HFF-Myc (cell line): Measurements from ENCODE around the gene KCNS1.

Experiments
- DNase-seq: peaks from one replicate; pipeline ENCODE4 v3.0.0-alpha.2; 2011; ENCODE audit warnings: low read depth; ENCODE audit errors: extremely low read depth
- H3K4me3 ChIP-seq: replicated peaks from 2 replicates; pipeline ENCODE4 v1.5.1; 2011; ENCODE audit warnings: low read depth, mild to moderate bottlenecking, control low read depth, low read length
- TF ChIP-seq, protein P1 (sequence below): IDR thresholded peaks from 2 replicates; pipeline ENCODE4 v1.5.1; 2012; ENCODE audit warnings: mild to moderate bottlenecking, low read depth, low read length, control low read depth; ENCODE audit errors: missing control alignments

The KCNS1 gene

DNA sequence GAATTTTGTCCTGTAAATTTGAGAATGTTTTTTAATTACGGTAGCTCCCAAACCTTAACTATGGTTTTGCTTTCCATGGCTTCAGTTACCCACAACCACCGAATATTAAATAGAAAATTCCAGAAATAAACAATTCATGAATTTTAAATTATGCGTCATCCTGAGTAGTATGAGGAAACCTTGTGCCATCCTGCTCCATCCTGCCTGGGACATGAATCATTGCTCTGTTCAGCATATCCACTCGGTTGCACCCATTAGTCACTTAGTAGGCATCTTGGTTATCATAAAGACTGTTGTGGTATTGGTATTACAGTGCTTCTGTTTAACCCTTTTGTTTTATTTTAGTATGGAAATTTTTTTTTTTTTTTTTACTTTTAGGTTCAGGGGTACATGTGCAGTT lies 39.7 kb downstream of the KCNS1 start:
- DNase-seq = no peak
- TF ChIP-seq, protein P1, sequence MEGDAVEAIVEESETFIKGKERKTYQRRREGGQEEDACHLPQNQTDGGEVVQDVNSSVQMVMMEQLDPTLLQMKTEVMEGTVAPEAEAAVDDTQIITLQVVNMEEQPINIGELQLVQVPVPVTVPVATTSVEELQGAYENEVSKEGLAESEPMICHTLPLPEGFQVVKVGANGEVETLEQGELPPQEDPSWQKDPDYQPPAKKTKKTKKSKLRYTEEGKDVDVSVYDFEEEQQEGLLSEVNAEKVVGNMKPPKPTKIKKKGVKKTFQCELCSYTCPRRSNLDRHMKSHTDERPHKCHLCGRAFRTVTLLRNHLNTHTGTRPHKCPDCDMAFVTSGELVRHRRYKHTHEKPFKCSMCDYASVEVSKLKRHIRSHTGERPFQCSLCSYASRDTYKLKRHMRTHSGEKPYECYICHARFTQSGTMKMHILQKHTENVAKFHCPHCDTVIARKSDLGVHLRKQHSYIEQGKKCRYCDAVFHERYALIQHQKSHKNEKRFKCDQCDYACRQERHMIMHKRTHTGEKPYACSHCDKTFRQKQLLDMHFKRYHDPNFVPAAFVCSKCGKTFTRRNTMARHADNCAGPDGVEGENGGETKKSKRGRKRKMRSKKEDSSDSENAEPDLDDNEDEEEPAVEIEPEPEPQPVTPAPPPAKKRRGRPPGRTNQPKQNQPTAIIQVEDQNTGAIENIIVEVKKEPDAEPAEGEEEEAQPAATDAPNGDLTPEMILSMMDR = no peak
- H3K4me3 ChIP-seq = no peak overlapping the region

DNA sequence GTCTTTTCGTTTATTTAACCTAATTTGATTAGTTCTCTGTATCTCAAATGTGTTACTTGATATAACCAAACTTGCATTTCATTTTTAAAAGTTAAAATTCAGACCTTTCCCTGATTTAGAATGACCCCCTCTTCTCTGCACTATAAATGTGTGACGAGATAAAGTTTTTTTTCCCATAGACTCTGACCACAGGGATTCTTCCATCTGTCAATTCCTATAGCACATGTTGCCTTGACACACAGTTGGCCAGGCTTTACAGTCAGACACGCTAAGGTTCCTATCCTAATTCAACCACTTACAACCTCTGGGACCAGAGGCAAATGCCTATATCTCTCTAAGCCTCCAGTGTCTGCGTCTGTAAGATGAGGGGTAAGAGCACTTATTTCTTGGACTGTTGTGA lies 40.6 kb downstream of the KCNS1 start:
- H3K4me3 ChIP-seq = no peak overlapping the region
- TF ChIP-seq, protein P1 = no peak
- no peak for DNase-seq

DNA sequence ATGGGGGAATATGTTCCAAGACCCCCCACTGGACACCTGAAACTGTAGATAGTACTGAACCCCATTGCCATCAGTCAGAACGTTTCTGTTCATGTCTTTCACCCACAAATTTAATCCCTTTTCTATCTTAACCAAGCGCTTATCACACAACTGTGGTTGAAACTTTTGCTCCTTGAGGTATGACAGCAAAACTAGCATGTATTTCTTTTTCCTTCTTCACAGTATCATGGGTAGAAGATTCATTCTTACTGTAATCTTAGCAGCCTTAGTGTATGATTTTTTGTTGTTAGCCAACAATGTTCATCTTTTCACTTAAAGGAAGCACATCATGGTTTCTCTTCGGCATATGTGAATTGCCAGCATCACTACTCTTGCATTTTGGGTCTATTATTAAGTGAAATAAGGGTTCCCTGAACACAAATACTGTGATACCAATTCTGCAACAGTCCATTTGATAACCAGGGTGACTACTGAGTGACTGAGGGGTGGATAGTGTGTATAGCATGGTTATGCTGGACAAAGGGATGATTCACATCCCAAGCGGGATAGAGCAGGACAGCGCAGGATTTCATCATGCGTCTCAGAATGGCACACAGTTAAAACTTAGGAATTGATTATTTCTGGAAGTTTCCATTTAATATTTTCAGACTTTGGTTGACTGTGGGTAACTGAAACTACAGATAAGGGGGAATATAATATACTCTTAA lies 41.8 kb downstream of the KCNS1 start:
- no peak overlapping the region for H3K4me3 ChIP-seq
- TF ChIP-seq, protein P1 = no peak
- no peak for DNase-seq

DNA sequence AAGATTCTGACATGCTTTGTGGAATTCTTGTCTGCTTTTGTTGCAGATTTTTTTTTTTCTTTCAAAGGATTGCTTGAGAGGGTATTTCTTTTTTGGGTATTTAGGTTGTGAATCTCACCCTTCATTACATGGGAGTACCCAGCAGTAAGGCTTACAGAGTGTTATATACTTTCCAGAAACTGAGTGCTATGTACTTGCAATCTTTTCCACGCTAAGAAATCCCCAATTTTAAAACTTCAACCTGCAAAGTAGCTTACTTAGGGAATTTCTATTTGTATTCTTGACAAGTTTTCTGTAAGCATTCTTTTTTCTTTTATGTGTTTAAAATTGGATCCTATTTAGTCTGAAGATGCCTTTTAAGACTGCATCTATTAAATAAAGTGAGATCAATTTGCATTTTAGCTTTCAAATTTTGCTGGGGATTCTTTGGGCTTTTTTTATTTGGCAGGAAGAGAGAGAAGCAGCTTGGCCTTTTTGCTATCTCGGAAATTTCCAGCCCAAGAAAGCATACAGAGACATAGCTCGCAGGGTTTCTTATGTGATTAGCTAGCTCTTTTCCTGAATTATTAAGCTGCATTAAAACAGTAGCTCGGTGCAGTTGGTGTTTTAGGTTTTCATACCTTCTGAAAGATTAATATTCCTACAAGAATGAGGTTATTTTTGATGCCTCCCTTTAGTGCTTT lies 42.6 kb downstream of the KCNS1 start:
- DNase-seq = no peak
- no peak overlapping the region for H3K4me3 ChIP-seq
- TF ChIP-seq, protein P1 = no peak

DNA sequence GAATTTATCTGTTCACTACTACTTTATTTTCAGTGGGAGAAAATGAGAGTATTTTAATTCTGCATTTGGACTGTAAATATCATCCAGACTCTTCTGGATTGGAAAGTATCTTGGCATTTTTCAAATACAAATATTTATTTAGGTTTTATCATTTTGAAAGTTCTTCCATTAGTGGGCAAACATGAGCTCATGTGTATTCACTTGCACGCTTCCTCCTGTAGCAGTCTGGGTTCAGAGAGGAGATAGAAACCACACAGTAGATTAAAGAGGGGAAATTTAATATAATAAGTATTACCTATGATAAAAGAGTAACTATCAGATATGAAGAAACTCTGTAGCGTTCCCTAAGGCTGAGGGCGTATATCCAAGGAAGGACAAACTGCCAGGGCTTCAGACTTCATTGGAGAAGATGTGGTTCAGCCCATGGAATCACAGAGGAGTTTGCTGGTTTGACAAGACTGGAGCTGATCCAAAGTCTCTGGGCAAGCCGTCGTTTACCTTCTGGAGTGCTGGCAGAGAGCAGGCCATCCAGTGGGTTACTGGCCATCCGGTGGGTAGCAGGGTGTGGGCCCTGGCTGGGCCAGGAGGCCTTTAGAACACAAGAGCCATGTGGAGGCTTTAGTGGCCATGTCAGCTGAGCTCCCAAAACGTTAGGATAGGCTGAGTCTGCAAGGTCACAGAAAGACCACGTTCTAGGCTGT lies 44.3 kb downstream of the KCNS1 start:
- no peak for DNase-seq
- TF ChIP-seq, protein P1 = no peak
- H3K4me3 ChIP-seq = no peak overlapping the region

DNA sequence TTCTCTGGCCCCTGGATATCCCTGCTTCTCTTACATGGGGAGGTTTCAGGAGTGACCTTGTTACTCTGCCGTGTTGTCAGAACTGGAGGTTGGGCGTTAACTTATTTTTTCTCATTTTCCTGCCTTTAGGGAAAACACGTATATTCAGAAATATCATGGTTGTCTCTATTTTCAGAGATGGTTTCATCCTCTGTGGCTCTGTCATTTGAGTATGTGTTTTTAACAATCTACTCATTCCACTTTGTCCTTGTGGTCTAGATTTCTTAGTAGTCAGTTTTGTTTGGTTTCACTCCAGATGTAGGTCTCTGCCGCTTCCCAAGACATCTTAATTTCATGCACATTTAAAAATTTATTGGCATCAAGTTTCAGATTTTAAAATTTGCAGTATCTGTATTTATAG lies 45.9 kb downstream of the KCNS1 start:
- H3K4me3 ChIP-seq = no peak overlapping the region
- TF ChIP-seq, protein P1 = no peak
- no peak for DNase-seq
